Adrenal gland (tissue), 5 donors: ENCODE results near the gene ATP6V0E1.

Experiments used
- POLR2A ChIP-seq, 2 donors: fragments of 450-650 bp; IDR thresholded peaks; one replicate each; pipeline ENCODE4 v1.6.1; 2017; ENCODE audit warnings: antibody characterized with exemption in 2 of 2, mild to moderate bottlenecking in 2 of 2, moderate library complexity in 1 of 2
- TF ChIP-seq, protein P1 (sequence below), 6 experiments: fragments of 450-650 bp in 4 of 6; fragments of 200-600 bp in 2 of 6; sonication (generic) in 1 of 6; IDR thresholded peaks; 1 replicate in 5 of 6; 2 replicates in 1 of 6; pipeline versions ENCODE4 v1.5.1 to v1.8.0; 2016 to 2021; ENCODE audit warnings: antibody characterized with exemption in 6 of 6, mild to moderate bottlenecking in 2 of 6, moderate library complexity in 1 of 6
- donor health status: DM: no; HTN: no; CAD: no.

DNA sequence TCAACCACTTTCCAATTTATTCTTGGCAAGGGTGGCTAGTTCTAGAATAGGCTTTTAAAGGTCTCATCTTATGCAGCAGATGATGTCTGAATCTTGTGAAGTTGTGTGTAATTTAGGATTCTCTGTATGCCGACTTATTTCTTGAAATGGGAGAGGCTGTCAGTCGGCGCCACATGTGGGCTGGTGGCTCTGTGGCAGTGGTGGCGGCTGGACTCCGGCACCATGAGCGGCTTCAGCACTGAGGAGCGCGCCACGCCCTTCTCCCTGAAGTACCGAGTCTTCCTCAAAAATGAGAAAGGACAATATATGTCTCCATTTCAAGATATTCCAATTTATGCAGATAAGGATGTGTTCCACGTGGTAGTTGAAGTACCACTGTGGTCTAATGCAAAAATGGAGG is 8.3 kb upstream of the ATP6V0E1 start:
- TF ChIP-seq, protein P1, sequence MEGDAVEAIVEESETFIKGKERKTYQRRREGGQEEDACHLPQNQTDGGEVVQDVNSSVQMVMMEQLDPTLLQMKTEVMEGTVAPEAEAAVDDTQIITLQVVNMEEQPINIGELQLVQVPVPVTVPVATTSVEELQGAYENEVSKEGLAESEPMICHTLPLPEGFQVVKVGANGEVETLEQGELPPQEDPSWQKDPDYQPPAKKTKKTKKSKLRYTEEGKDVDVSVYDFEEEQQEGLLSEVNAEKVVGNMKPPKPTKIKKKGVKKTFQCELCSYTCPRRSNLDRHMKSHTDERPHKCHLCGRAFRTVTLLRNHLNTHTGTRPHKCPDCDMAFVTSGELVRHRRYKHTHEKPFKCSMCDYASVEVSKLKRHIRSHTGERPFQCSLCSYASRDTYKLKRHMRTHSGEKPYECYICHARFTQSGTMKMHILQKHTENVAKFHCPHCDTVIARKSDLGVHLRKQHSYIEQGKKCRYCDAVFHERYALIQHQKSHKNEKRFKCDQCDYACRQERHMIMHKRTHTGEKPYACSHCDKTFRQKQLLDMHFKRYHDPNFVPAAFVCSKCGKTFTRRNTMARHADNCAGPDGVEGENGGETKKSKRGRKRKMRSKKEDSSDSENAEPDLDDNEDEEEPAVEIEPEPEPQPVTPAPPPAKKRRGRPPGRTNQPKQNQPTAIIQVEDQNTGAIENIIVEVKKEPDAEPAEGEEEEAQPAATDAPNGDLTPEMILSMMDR (IDR thresholded peaks at IDR 0.05) = no peak
- TF ChIP-seq POLR2A (IDR thresholded peaks at IDR 0.05) = no peak
